ENCODE results near the gene KSR2.

DNA sequence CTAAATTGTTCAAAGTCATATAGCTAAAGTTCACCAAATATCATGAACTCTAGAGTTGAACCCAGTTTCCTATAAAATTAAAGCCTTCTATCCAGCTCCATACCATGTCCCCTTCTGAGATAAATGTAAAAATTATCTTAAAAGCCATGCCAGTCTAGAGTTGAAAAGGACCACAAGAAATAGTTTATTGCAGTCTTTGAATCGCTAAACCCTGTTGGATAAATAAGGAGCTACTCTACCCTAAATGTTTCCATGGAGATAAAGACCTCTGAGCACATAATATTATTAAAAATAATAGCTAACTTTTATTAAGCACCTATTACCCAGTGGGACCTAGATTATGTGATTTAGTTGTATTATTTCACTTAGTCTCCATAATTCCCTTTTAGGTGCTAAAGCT is 379.8 kb downstream of the KSR2 start:
- TF ChIP-seq, protein P1, sequence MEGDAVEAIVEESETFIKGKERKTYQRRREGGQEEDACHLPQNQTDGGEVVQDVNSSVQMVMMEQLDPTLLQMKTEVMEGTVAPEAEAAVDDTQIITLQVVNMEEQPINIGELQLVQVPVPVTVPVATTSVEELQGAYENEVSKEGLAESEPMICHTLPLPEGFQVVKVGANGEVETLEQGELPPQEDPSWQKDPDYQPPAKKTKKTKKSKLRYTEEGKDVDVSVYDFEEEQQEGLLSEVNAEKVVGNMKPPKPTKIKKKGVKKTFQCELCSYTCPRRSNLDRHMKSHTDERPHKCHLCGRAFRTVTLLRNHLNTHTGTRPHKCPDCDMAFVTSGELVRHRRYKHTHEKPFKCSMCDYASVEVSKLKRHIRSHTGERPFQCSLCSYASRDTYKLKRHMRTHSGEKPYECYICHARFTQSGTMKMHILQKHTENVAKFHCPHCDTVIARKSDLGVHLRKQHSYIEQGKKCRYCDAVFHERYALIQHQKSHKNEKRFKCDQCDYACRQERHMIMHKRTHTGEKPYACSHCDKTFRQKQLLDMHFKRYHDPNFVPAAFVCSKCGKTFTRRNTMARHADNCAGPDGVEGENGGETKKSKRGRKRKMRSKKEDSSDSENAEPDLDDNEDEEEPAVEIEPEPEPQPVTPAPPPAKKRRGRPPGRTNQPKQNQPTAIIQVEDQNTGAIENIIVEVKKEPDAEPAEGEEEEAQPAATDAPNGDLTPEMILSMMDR (IDR thresholded peaks at IDR 0.05 in 2 of 3, conservative IDR thresholded peaks at IDR 0.05 in 1 of 3; ENCODE audit: control insufficient read depth in 2 of 3, extremely low read depth in 1 of 3, insufficient read depth in 1 of 3, low read depth in 3 of 3, low read length in 3 of 3), result no peak
- TF ChIP-seq SUZ12 (IDR thresholded peaks at IDR 0.05; ENCODE audit: unreplicated experiment), result no peak
- TF ChIP-seq EP300 (IDR thresholded peaks at IDR 0.05; ENCODE audit: borderline replicate concordance in 1 of 2, control insufficient read depth in 1 of 2, low read depth in 2 of 2, low read length in 2 of 2), result no peak
- TF ChIP-seq RCOR1 (conservative IDR thresholded peaks at IDR 0.05; ENCODE audit: low read depth, low read length), result no peak

Data from GM12878 (cell line).